ENCODE results near the gene PTGIS.

Gene PTGIS

GRCh38 chr20:49581482-49581881 is 13.5 kb upstream of the PTGIS start:
- no peak overlapping the region for H3K9ac ChIP-seq (ENCODE audit: low read length)
- no peaks in the 10 kb centered on the region for H3K27me3 ChIP-seq (ENCODE audit: control insufficient read depth, insufficient read depth, low read length)
- peaks cover 60% of the 10 kb centered on the region for H3K4me1 ChIP-seq (ENCODE audit: control insufficient read depth, insufficient read depth, low read length)
- no peak overlapping the region for H3K4me3 ChIP-seq (ENCODE audit: low read length)
- H3K9me3 ChIP-seq (ENCODE audit: control insufficient read depth, low read length) = no peaks in the 10 kb centered on the region
- no peaks in the 10 kb centered on the region for H3K36me3 ChIP-seq (ENCODE audit: control insufficient read depth, insufficient read depth, low read length)

GRCh38 chr20:49580813-49581174 is 12.9 kb upstream of the PTGIS start:
- Histone ChIP-seq H3K9ac (ENCODE audit: low read length) (no peak overlapping the region), H3K36me3 (ENCODE audit: control insufficient read depth, insufficient read depth, low read length) (no peaks in the 10 kb centered on the region), H3K4me1 (ENCODE audit: control insufficient read depth, insufficient read depth, low read length) (peaks cover 63% of the 10 kb centered on the region), H3K4me3 (ENCODE audit: low read length) (no peak overlapping the region), H3K9me3 (ENCODE audit: control insufficient read depth, low read length) (no peaks in the 10 kb centered on the region), H3K27me3 (ENCODE audit: control insufficient read depth, insufficient read depth, low read length) (no peaks in the 10 kb centered on the region)

- H3K4me1 ChIP-seq (ENCODE audit: control insufficient read depth, insufficient read depth, low read length) = peaks cover 60% of the 10 kb centered on the region
- H3K9ac ChIP-seq (ENCODE audit: low read length) = peak overlapping the region; percentile 0
Observed at GRCh38 chr20:49579874-49580812, 12.2 kb upstream of the PTGIS start.

GRCh38 chr20:49579195-49579594 is 11.3 kb upstream of the PTGIS start:
- H3K36me3 ChIP-seq (ENCODE audit: control insufficient read depth, insufficient read depth, low read length) = no peaks in the 10 kb centered on the region
- no peak overlapping the region for H3K4me3 ChIP-seq (ENCODE audit: low read length)

More at GRCh38 chr20:49579874-49580812, 12.2 kb upstream of the PTGIS start:
- H3K9me3 ChIP-seq (ENCODE audit: control insufficient read depth, low read length) = no peaks in the 10 kb centered on the region
- no peak overlapping the region for H3K4me3 ChIP-seq (ENCODE audit: low read length)
- no peaks in the 10 kb centered on the region for H3K36me3 ChIP-seq (ENCODE audit: control insufficient read depth, insufficient read depth, low read length)
- no peaks in the 10 kb centered on the region for H3K27me3 ChIP-seq (ENCODE audit: control insufficient read depth, insufficient read depth, low read length)

GRCh38 chr20:49578436-49578835 is 10.5 kb upstream of the PTGIS start:
- Histone ChIP-seq H3K27me3 (ENCODE audit: control insufficient read depth, insufficient read depth, low read length) (no peaks in the 10 kb centered on the region), H3K36me3 (ENCODE audit: control insufficient read depth, insufficient read depth, low read length) (no peaks in the 10 kb centered on the region)

More at GRCh38 chr20:49579195-49579594, 11.3 kb upstream of the PTGIS start:
- Histone ChIP-seq H3K9ac (ENCODE audit: low read length) (no peak overlapping the region), H3K9me3 (ENCODE audit: control insufficient read depth, low read length) (no peaks in the 10 kb centered on the region), H3K27me3 (ENCODE audit: control insufficient read depth, insufficient read depth, low read length) (no peaks in the 10 kb centered on the region), H3K4me1 (ENCODE audit: control insufficient read depth, insufficient read depth, low read length) (peaks cover 51% of the 10 kb centered on the region)

GRCh38 chr20:49575551-49576060 is 7.7 kb upstream of the PTGIS start:
- Histone ChIP-seq H3K9ac (ENCODE audit: low read length) (peak overlapping the region; percentile 28), H3K4me1 (ENCODE audit: control insufficient read depth, insufficient read depth, low read length) (peaks cover 15% of the 10 kb centered on the region), H3K9me3 (ENCODE audit: control insufficient read depth, low read length) (no peaks in the 10 kb centered on the region), H3K4me3 (ENCODE audit: low read length) (no peak overlapping the region), H3K27me3 (ENCODE audit: control insufficient read depth, insufficient read depth, low read length) (no peaks in the 10 kb centered on the region), H3K36me3 (ENCODE audit: control insufficient read depth, insufficient read depth, low read length) (no peaks in the 10 kb centered on the region)

More at GRCh38 chr20:49578436-49578835, 10.5 kb upstream of the PTGIS start:
- Histone ChIP-seq H3K4me3 (ENCODE audit: low read length) (no peak overlapping the region), H3K4me1 (ENCODE audit: control insufficient read depth, insufficient read depth, low read length) (peaks cover 43% of the 10 kb centered on the region), H3K9me3 (ENCODE audit: control insufficient read depth, low read length) (no peaks in the 10 kb centered on the region), H3K9ac (ENCODE audit: low read length) (no peak overlapping the region)

GRCh38 chr20:49573900-49574416 is 6.0 kb upstream of the PTGIS start:
- Histone ChIP-seq H3K9ac (ENCODE audit: low read length) (no peak overlapping the region), H3K36me3 (ENCODE audit: control insufficient read depth, insufficient read depth, low read length) (no peaks in the 10 kb centered on the region), H3K27me3 (ENCODE audit: control insufficient read depth, insufficient read depth, low read length) (no peaks in the 10 kb centered on the region), H3K9me3 (ENCODE audit: control insufficient read depth, low read length) (no peaks in the 10 kb centered on the region), H3K4me3 (ENCODE audit: low read length) (no peak overlapping the region), H3K4me1 (ENCODE audit: control insufficient read depth, insufficient read depth, low read length) (peaks cover 7% of the 10 kb centered on the region)

GRCh38 chr20:49572857-49573256 is 4.9 kb upstream of the PTGIS start:
- Histone ChIP-seq H3K4me1 (ENCODE audit: control insufficient read depth, insufficient read depth, low read length) (peaks cover 12% of the 10 kb centered on the region), H3K9ac (ENCODE audit: low read length) (no peak overlapping the region), H3K27me3 (ENCODE audit: control insufficient read depth, insufficient read depth, low read length) (no peaks in the 10 kb centered on the region), H3K36me3 (ENCODE audit: control insufficient read depth, insufficient read depth, low read length) (no peaks in the 10 kb centered on the region), H3K4me3 (ENCODE audit: low read length) (no peak overlapping the region), H3K9me3 (ENCODE audit: control insufficient read depth, low read length) (no peaks in the 10 kb centered on the region)

GRCh38 chr20:49571553-49571835 is 3.6 kb upstream of the PTGIS start:
- Histone ChIP-seq H3K36me3 (ENCODE audit: control insufficient read depth, insufficient read depth, low read length) (no peaks in the 10 kb centered on the region), H3K4me3 (ENCODE audit: low read length) (no peak overlapping the region), H3K27me3 (ENCODE audit: control insufficient read depth, insufficient read depth, low read length) (peaks cover 7% of the 10 kb centered on the region), H3K9me3 (ENCODE audit: control insufficient read depth, low read length) (no peaks in the 10 kb centered on the region), H3K4me1 (ENCODE audit: control insufficient read depth, insufficient read depth, low read length) (peaks cover 20% of the 10 kb centered on the region), H3K9ac (ENCODE audit: low read length) (no peak overlapping the region)

- H3K36me3 ChIP-seq (ENCODE audit: control insufficient read depth, insufficient read depth, low read length) = no peaks in the 10 kb centered on the region
- H3K27me3 ChIP-seq (ENCODE audit: control insufficient read depth, insufficient read depth, low read length) = peaks cover 7% of the 10 kb centered on the region
- H3K9me3 ChIP-seq (ENCODE audit: control insufficient read depth, low read length) = no peaks in the 10 kb centered on the region
- peaks cover 18% of the 10 kb centered on the region for H3K4me1 ChIP-seq (ENCODE audit: control insufficient read depth, insufficient read depth, low read length)
- no peak overlapping the region for H3K4me3 ChIP-seq (ENCODE audit: low read length)
- H3K9ac ChIP-seq (ENCODE audit: low read length) = no peak overlapping the region
Observed at GRCh38 chr20:49570828-49571552, 3.1 kb upstream of the PTGIS start.

- Histone ChIP-seq H3K4me1 (ENCODE audit: control insufficient read depth, insufficient read depth, low read length) (peaks cover 13% of the 10 kb centered on the region), H3K36me3 (ENCODE audit: control insufficient read depth, insufficient read depth, low read length) (no peaks in the 10 kb centered on the region), H3K4me3 (ENCODE audit: low read length) (no peak overlapping the region), H3K27me3 (ENCODE audit: control insufficient read depth, insufficient read depth, low read length) (peaks cover 7% of the 10 kb centered on the region), H3K9me3 (ENCODE audit: control insufficient read depth, low read length) (no peaks in the 10 kb centered on the region), H3K9ac (ENCODE audit: low read length) (no peak overlapping the region)
Observed at GRCh38 chr20:49570161-49570827, 2.4 kb upstream of the PTGIS start.
